CD4-positive, alpha-beta T cell treated with Interferon gamma for 1 hour (primary cell): Measurements from ENCODE around the gene SLN.

Source experiments
- DNase-seq: peaks from one replicate; pipeline ENCODE4 v3.0.0-alpha.2; 2020

Gene SLN

GRCh38 chr11:107682171-107682570, 29.7 kb downstream of the SLN start:
- no peak for DNase-seq

- no peak for DNase-seq
These were observed 32.4 kb downstream of the SLN start for GRCh38 chr11:107679255-107680024.

GRCh38 chr11:107678632-107678971, 33.3 kb downstream of the SLN start:
- no peak for DNase-seq

- DNase-seq, result no peak
These were observed 33.8 kb downstream of the SLN start for GRCh38 chr11:107677924-107678631.

- no peak for DNase-seq
These were observed 35.4 kb downstream of the SLN start for GRCh38 chr11:107676336-107677057.

GRCh38 chr11:107675902-107676301, 36.0 kb downstream of the SLN start:
- no peak for DNase-seq

- DNase-seq, result no peak
These were observed 41.8 kb downstream of the SLN start for GRCh38 chr11:107669893-107670601.

- no peak for DNase-seq
These were observed 42.6 kb downstream of the SLN start for GRCh38 chr11:107669191-107669740.

GRCh38 chr11:107666911-107667613, 44.8 kb downstream of the SLN start:
- no peak for DNase-seq

GRCh38 chr11:107665018-107665417, 46.8 kb downstream of the SLN start:
- no peak for DNase-seq

GRCh38 chr11:107661656-107662055, 50.2 kb downstream of the SLN start:
- no peak for DNase-seq

GRCh38 chr11:107660066-107660465, 51.8 kb downstream of the SLN start:
- no peak for DNase-seq

GRCh38 chr11:107659310-107659709, 52.5 kb downstream of the SLN start:
- no peak for DNase-seq
